ENCODE measurements around the gene MTMR11. TPM values are rescaled to one million over a fixed set of nuclear protein-coding genes. Genes with fewer than 3 reads are reported as not detected.

MTMR11 gene
- polyA plus RNA-seq, 3 donors: 53.1 to 152 (median 54.6) TPM

- Mint-ChIP-seq H3K9me3 (peaks cover 0 to 3% (median 0%) of the 10 kb centered on the region in 7 donors), H3K36me3 (peaks cover 0 to 3% of the 10 kb centered on the region in 2 donors), H3K4me1 (peaks cover 7% of the 10 kb centered on the region), H3K27ac (no peak overlapping the region), H3K27me3 (ENCODE audit: low read depth in 3 of 3) (peaks cover 0 to 2% (median 0%) of the 10 kb centered on the region in 3 donors), H3K4me3 (no peak overlapping the region)
- WGBS (ENCODE audit: insufficient coverage): under 1% methylated on average over 16 of the region's 36 CpGs
- Histone ChIP-seq H3K4me2 (replicated peaks; ENCODE audit: extremely low read depth, low read length, poor library complexity, severe bottlenecking) (peak overlapping the region; percentile 78), H3K9me3 (replicated peaks in 1 of 2; ENCODE audit: control insufficient read depth in 1 of 2, insufficient read depth in 1 of 2, low read length in 2 of 2) (no peaks in the 10 kb centered on the region), H4K20me1 (ENCODE audit: insufficient read depth, low read length) (peaks cover 43% of the 10 kb centered on the region), H2AFZ (ENCODE audit: insufficient read depth, low read depth, low read length, poor library complexity, severe bottlenecking) (no peak overlapping the region), H3K36me3 (replicated peaks in 1 of 2; ENCODE audit: control insufficient read depth in 1 of 2, insufficient read depth in 2 of 2, low read length in 2 of 2) (no peaks in the 10 kb centered on the region), H3K4me1 (ENCODE audit: control insufficient read depth in 1 of 2, insufficient read depth in 2 of 2, low read length in 2 of 2) (peaks cover 32 to 39% of the 10 kb centered on the region in 2 donors), H3K9ac (ENCODE audit: insufficient read depth, low read length, poor library complexity, severe bottlenecking) (peak overlapping the region; percentile 86), H3K27me3 (ENCODE audit: control insufficient read depth in 2 of 2, insufficient read depth in 2 of 2, low read length in 2 of 2) (no peaks in the 10 kb centered on the region), H3K4me3 (replicated peaks in 1 of 3; ENCODE audit: low read depth in 2 of 3, low read length in 3 of 3) (peak overlapping the region; percentile 59 to 99 (median 79)), H3K79me2 (ENCODE audit: insufficient read depth, low read length) (peaks cover 13% of the 10 kb centered on the region), H3K27ac (ENCODE audit: low read depth in 1 of 2, low read length in 2 of 2) (peak overlapping the region; percentile 96 to 97)
- TF ChIP-seq CTCF (IDR thresholded peaks at IDR 0.05): no peak
- DNase-seq: peak; percentile 89 to 97 (median 94)
- intact Hi-C loops (cut with micrococcal nuclease): loop anchor here in 1 of 2 donors (2.0 kb wide), 1 partner anchor 43 kb away; no protein-coding TSS in a partner anchor
These were observed 51.1 kb downstream of the MTMR11 start for GRCh38 chr1:149885339-149886120.

GRCh38 chr1:149884433-149885338 lies 52.0 kb downstream of the MTMR11 start:
- WGBS (ENCODE audit: insufficient coverage): no CpG with 5 or more reads among the region's 9 CpGs

More at GRCh38 chr1:149884433-149885338, 52.0 kb downstream of the MTMR11 start:
- Mint-ChIP-seq H3K27ac (no peak overlapping the region), H3K36me3 (peaks cover 0 to 3% of the 10 kb centered on the region in 2 donors), H3K27me3 (ENCODE audit: low read depth in 3 of 3) (peaks cover 0 to 3% (median 0%) of the 10 kb centered on the region in 3 donors), H3K4me3 (no peak overlapping the region), H3K4me1 (peaks cover 7% of the 10 kb centered on the region), H3K9me3 (peaks cover 0 to 2% (median 0%) of the 10 kb centered on the region in 7 donors)
- Histone ChIP-seq H3K36me3 (replicated peaks in 1 of 2; ENCODE audit: control insufficient read depth in 1 of 2, insufficient read depth in 2 of 2, low read length in 2 of 2) (no peaks in the 10 kb centered on the region), H3K9ac (ENCODE audit: insufficient read depth, low read length, poor library complexity, severe bottlenecking) (peak overlapping the region; percentile 86), H3K4me1 (ENCODE audit: control insufficient read depth in 1 of 2, insufficient read depth in 2 of 2, low read length in 2 of 2) (peaks cover 32 to 39% of the 10 kb centered on the region in 2 donors), H2AFZ (ENCODE audit: insufficient read depth, low read depth, low read length, poor library complexity, severe bottlenecking) (no peak overlapping the region), H3K4me2 (replicated peaks; ENCODE audit: extremely low read depth, low read length, poor library complexity, severe bottlenecking) (peak overlapping the region; percentile 78), H3K4me3 (replicated peaks in 1 of 3; ENCODE audit: low read depth in 2 of 3, low read length in 3 of 3) (peak overlapping the region; percentile 59 to 99 (median 79)), H4K20me1 (ENCODE audit: insufficient read depth, low read length) (peaks cover 46% of the 10 kb centered on the region), H3K9me3 (replicated peaks in 1 of 2; ENCODE audit: control insufficient read depth in 1 of 2, insufficient read depth in 1 of 2, low read length in 2 of 2) (no peaks in the 10 kb centered on the region), H3K79me2 (ENCODE audit: insufficient read depth, low read length) (peaks cover 13% of the 10 kb centered on the region), H3K27ac (ENCODE audit: low read depth in 1 of 2, low read length in 2 of 2) (peak overlapping the region; percentile 96 to 97), H3K27me3 (ENCODE audit: control insufficient read depth in 2 of 2, insufficient read depth in 2 of 2, low read length in 2 of 2) (no peaks in the 10 kb centered on the region)
- intact Hi-C loops (cut with micrococcal nuclease): no loop called here
- peak; percentile 72 to 84 (median 75) for DNase-seq
- TF ChIP-seq CTCF (IDR thresholded peaks at IDR 0.05): no peak
